T-helper 17 cell (primary cell): ENCODE measurements around the gene MARCHF5. TPM values are rescaled to one million over a fixed set of nuclear protein-coding genes. Genes with fewer than 3 reads are reported as not detected.
"Not testable (repeated sequence)": the region's sequence is repeated elsewhere in the genome, so short reads cannot be mapped to it uniquely, and the experiment has no call there.

ENCODE experiments used
- ATAC-seq: fragments of 150-1000 bp; cut with Tn5 transposase; 2 replicates; pipeline ENCODE4 v1.10.0; 2021; ENCODE audit warnings: mild to moderate bottlenecking, moderate library complexity
- DNase-seq, 3 donors: peaks; one replicate each; pipeline versions ENCODE4 v3.0.0 to v3.0.0-alpha.2; 2020 to 2021
- H3K9me3 ChIP-seq: one replicate; pipeline ENCODE4 v1.7.0; 2013; ENCODE audit warnings: low read length, mild to moderate bottlenecking; ENCODE audit not compliant: control insufficient read depth, poor library complexity, severe bottlenecking
- H3K27ac Mint-ChIP-seq: one replicate; pipeline ENCODE4 v1.8.0; 2022; ENCODE audit warnings: mild to moderate bottlenecking, moderate library complexity, mixed read lengths
- H3K27me3 Mint-ChIP-seq: one replicate; pipeline ENCODE4 v1.8.0; 2022; ENCODE audit warnings: mixed read lengths
- H3K36me3 Mint-ChIP-seq: one replicate; pipeline ENCODE4 v1.8.0; 2022; ENCODE audit warnings: low read depth, mixed read lengths
- H3K4me1 Mint-ChIP-seq: one replicate; pipeline ENCODE4 v1.8.0; 2022; ENCODE audit warnings: mild to moderate bottlenecking, mixed read lengths
- H3K4me3 Mint-ChIP-seq: one replicate; pipeline ENCODE4 v1.8.0; 2022; ENCODE audit warnings: mild to moderate bottlenecking, moderate library complexity, mixed read lengths
- total RNA-seq, 4 donors: library from RNA in 2 of 4; stranded (reverse) in 2 of 4; gene quantifications; one replicate each; pipeline ENCODE4 v1.2.3 and lab custom pipeline; 2022 to 2026

The MARCHF5 gene
- total RNA-seq, 2 donors from 2014 or later = 27.3 to 30.8 TPM

DNA sequence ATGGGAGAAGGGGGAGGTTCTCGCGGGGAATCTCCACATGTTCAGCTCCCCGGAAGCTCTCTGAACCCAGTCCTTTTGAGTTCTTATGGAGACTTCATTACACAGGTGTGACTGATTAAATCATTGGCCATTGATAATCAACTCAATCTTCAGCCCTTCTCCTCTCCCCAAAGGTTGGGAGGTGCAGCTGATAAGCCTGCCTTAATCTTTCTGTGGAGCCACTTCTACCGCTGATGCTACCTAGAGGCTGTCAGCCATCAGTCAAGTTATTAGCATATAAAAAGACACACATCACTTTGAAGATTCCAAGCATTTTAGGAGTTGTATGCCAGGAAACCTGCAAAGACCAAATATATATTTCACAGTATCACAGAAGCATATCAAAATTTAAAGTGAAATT is 91.7 kb downstream of the MARCHF5 start:
- H3K36me3 Mint-ChIP-seq = no peaks in the 10 kb centered on the region
- DNase-seq (no peak), ATAC-seq (no peak)
- H3K4me1 Mint-ChIP-seq = no peaks in the 10 kb centered on the region
- no peaks in the 10 kb centered on the region for H3K9me3 ChIP-seq
- no peak overlapping the region for H3K4me3 Mint-ChIP-seq
- H3K27me3 Mint-ChIP-seq = peaks cover 13% of the 10 kb centered on the region
- no peak overlapping the region for H3K27ac Mint-ChIP-seq

DNA sequence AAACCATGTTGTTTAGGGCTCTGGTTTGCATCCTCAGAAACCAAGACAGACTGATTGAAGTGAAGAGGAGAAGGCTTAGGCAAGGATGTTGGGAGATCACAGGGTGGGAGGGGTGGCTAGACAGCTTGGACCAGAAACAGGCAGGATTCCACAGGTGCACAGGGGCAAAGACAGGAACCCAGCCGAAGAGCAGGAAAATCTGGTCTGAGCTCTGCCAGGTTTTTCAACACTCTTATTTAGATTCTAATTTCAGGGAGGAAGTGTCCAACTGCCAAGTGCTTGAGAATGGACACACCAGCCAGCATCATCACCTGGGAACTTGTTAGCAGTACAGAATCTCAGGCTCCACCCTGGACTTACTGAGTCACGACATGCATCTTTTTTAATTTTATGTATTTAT is 93.8 kb downstream of the MARCHF5 start:
- H3K4me3 Mint-ChIP-seq = no peak overlapping the region
- ATAC-seq (no peak), DNase-seq (no peak)
- H3K27ac Mint-ChIP-seq = no peak overlapping the region
- peaks cover 19% of the 10 kb centered on the region for H3K27me3 Mint-ChIP-seq
- H3K4me1 Mint-ChIP-seq = no peaks in the 10 kb centered on the region
- H3K9me3 ChIP-seq = no peaks in the 10 kb centered on the region
- H3K36me3 Mint-ChIP-seq = peaks cover 3% of the 10 kb centered on the region

DNA sequence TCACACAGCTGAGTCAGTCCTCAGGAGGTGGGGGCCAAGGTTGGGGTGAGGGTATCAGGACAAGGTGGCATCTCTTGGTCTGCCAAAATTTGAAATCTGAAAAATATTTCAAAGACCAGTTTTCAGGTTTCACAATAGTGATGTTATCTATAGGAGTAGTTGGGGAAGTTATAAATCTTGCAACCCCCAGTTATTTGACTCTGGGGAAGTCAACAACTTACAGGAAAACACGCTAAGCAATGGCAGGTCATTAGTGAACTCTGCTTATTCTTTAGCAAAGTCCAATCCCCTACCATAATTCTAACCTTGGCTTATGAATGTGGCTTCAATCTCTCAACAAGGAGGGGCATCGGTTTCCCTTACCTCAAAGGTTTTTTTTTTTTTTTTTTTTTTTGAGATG is 94.9 kb downstream of the MARCHF5 start:
- Mint-ChIP-seq H3K4me3 (no peak overlapping the region), H3K4me1 (no peaks in the 10 kb centered on the region), H3K27me3 (peaks cover 21% of the 10 kb centered on the region), H3K27ac (no peak overlapping the region), H3K36me3 (peaks cover 4% of the 10 kb centered on the region)
- no peaks in the 10 kb centered on the region for H3K9me3 ChIP-seq
- no peak for ATAC-seq
- DNase-seq = no peak

DNA sequence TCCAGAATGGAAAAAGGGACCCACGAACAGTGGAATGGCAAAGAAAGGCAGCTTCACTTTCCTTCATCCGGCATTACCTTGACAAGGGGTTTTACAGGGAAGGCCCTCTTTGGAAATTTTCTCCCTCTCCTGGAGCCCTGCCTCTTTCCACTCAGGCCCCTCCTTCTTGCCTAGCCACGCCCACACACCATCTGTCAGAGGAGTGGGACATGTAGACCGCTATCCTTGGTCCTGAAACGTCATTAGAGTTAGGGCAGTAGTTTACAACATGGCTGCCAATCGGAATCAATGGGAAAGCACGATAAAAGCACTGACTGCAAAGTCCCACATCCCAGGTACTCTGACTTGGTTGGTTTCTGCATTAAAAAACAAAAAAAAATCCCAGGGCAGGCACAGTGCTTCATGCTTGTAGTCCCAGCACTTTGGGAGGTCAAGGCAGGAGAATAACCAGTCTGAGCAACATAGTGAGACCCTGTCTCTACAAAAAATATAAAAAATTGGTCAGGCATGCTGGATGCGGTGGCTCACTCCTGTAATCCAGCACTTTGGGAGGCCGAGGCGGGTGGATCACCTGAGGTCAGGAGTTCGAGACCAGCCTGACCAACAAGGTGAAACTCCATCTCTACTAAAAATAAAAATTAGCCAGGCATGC is 96.4 kb downstream of the MARCHF5 start:
- H3K27me3 Mint-ChIP-seq = peaks cover 25% of the 10 kb centered on the region
- no peaks in the 10 kb centered on the region for H3K4me1 Mint-ChIP-seq
- no peak overlapping the region for H3K27ac Mint-ChIP-seq
- ATAC-seq (no peak), DNase-seq (no peak)
- H3K36me3 Mint-ChIP-seq = peaks cover 4% of the 10 kb centered on the region
- H3K4me3 Mint-ChIP-seq = no peak overlapping the region
- no peaks in the 10 kb centered on the region for H3K9me3 ChIP-seq

DNA sequence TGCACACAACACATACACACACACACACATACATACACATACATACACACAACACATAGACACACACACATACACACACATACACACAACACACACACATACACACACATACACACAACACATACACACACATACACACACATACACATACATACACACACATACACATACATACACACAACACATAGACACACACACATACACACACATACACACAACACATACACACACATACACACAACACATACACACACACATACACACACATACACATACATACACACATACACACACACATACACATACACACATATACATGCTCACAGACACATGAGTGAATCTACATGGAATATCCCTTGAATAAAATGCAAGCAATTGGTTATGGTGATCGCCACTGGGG is 102.2 kb downstream of the MARCHF5 start:
- peaks cover 20% of the 10 kb centered on the region for H3K27me3 Mint-ChIP-seq
- not testable (repeated sequence) for DNase-seq, H3K9me3 ChIP-seq, ATAC-seq, H3K4me3 Mint-ChIP-seq, H3K36me3 Mint-ChIP-seq, H3K27ac Mint-ChIP-seq, H3K4me1 Mint-ChIP-seq

DNA sequence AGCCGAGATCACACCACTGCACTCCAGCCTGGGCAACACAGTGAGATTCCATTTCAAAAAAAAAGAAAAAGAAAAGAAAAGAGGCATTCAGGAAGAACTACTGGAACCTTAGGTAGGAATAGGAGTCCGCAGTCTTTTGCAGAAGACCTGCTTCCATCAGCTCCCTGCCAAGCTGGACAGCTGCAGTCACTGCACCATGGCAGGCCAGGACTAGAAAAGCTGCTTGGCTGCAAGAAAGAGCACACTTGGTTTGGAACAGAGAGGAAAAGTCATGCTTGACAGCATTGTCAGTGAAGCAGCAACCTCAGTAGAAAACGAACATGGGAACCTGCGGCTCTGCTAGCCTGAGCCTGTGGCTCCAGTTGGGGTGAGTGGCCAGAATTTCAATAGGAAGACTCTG is 104.3 kb downstream of the MARCHF5 start:
- H3K4me1 Mint-ChIP-seq = no peaks in the 10 kb centered on the region
- no peak for DNase-seq
- ATAC-seq = no peak
- no peak overlapping the region for H3K4me3 Mint-ChIP-seq
- H3K27ac Mint-ChIP-seq = no peak overlapping the region
- H3K27me3 Mint-ChIP-seq = peaks cover 10% of the 10 kb centered on the region
- H3K9me3 ChIP-seq = no peaks in the 10 kb centered on the region
- no peaks in the 10 kb centered on the region for H3K36me3 Mint-ChIP-seq

DNA sequence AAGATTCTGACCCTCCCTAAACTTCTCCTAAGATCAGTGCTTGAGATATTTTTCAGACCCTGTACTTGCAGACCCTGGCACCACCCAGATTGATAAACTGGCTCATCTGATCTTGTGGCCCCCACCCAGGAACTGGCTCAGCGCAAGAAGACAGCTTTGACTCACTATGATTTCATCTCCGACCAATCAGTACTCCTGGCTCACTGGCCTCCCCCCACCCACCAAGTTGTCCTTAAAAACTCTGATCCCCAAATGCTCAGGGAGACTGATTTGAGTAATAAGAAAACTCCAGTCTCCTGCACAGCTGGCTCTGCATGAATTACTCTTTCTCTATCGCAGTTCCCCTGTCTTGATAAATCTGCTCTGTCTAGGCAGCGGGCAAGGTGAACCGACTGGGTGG is 111.3 kb downstream of the MARCHF5 start:
- peaks cover 28% of the 10 kb centered on the region for H3K27me3 Mint-ChIP-seq
- H3K4me1 Mint-ChIP-seq, H3K9me3 ChIP-seq, ATAC-seq, H3K27ac Mint-ChIP-seq, DNase-seq, H3K36me3 Mint-ChIP-seq, H3K4me3 Mint-ChIP-seq: not testable (repeated sequence)

Other genes starting within 250 kb of the MARCHF5 start
- gene CPEB3, start 89 bp upstream of the MARCHF5 start, total RNA-seq = 1 to 10 TPM; 3.2 to 3.7 TPM